ENCODE results near the gene B4GALT4. TPM values are rescaled to one million over a fixed set of nuclear protein-coding genes. Genes with fewer than 3 reads are reported as not detected.
A peak's percentile ranks its signal among the peaks of the same experiment; 100 is the strongest.

The B4GALT4 gene, protein sequence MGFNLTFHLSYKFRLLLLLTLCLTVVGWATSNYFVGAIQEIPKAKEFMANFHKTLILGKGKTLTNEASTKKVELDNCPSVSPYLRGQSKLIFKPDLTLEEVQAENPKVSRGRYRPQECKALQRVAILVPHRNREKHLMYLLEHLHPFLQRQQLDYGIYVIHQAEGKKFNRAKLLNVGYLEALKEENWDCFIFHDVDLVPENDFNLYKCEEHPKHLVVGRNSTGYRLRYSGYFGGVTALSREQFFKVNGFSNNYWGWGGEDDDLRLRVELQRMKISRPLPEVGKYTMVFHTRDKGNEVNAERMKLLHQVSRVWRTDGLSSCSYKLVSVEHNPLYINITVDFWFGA
- total RNA-seq = 10 to 100 TPM; 35.0 to 73.9 (median 58.9) TPM
- long read RNA-seq, donor 1, transcript B4GALT4-201 (9 exons, 2,385 nt) = minor isoform, 6 of 42 reads
- long read RNA-seq, donor 1, transcript B4GALT4-202 (8 exons, 2,459 nt) = major isoform, 23 of 42 reads
- long read RNA-seq, donor 1, partial matches to known transcripts = 2 of 42 reads
- long read RNA-seq, donor 1, other reads (novel, unspliced or antisense) = 10 of 42 reads
- long read RNA-seq, donor 2, transcript B4GALT4-202 (8 exons, 2,459 nt) = major isoform, 37 of 71 reads
- long read RNA-seq, donor 2, transcript B4GALT4-201 (9 exons, 2,385 nt) = minor isoform, 15 of 71 reads
- long read RNA-seq, donor 2, partial matches to known transcripts = 4 of 71 reads
- long read RNA-seq, donor 2, other reads (novel, unspliced or antisense) = 13 of 71 reads

DNA sequence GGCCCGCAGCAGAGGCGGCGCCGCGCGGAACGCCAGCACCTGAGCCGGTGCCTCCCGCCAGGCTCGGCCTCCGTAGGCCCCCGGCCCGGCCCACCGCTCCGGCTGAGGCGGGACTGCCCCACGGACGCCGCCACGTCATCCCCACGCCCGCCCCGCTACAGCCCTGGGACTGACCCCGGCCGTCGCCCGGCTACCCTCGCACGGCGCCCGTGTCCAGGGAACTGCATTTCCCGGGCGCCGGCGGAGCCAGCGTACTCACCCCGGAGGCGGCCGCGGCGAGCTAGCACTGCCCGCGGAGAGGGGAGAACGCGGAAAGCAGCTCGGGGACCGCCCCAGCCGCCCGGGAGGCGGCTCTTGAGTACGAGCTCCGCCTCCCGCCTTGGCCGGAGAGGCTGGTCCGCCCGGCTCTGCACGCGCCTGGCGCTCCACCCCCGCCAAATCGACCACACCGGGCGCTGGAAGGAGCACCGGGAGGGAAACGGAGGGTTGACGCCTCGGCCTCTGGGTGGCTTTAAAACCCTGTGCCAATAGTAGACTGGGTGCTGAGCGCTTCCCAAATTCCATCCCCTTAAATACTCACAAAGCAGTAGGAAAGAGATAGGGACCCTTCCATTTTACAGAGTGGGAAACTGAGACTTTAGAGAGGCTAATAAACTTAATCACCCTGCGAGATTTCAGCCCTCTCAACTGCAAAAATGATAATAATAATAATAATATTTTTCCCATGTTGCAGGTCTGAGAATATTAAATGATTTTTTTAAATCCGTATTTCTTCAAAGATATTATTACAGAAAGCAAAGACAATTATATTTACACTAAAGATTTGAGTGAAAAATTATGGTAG is at the start of gene B4GALT4:
Gene B4GALT4 (minus strand): TSS at position 288 of the 844 bp plus-strand sequence. CDS start 10,779 bp downstream, outside the sequence.
- ATAC-seq (peak; percentile 96), DNase-seq (peak; percentile 92 to 94 (median 93))
- Histone ChIP-seq H3K4me1 (ENCODE audit: low read depth) (peaks cover 26% of the 10 kb centered on the region), H3K9me3 (no peaks in the 10 kb centered on the region), H3K36me3 (ENCODE audit: low read depth) (no peaks in the 10 kb centered on the region), H3K4me3 (peak within 1 kb of the TSS; percentile 73)
- TF ChIP-seq, protein P1, sequence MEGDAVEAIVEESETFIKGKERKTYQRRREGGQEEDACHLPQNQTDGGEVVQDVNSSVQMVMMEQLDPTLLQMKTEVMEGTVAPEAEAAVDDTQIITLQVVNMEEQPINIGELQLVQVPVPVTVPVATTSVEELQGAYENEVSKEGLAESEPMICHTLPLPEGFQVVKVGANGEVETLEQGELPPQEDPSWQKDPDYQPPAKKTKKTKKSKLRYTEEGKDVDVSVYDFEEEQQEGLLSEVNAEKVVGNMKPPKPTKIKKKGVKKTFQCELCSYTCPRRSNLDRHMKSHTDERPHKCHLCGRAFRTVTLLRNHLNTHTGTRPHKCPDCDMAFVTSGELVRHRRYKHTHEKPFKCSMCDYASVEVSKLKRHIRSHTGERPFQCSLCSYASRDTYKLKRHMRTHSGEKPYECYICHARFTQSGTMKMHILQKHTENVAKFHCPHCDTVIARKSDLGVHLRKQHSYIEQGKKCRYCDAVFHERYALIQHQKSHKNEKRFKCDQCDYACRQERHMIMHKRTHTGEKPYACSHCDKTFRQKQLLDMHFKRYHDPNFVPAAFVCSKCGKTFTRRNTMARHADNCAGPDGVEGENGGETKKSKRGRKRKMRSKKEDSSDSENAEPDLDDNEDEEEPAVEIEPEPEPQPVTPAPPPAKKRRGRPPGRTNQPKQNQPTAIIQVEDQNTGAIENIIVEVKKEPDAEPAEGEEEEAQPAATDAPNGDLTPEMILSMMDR (IDR thresholded peaks at IDR 0.05) = no peak
- intact Hi-C loops (cut with DNase I, micrococcal nuclease) = loop anchor here in 1 of 2 donors (1.0 kb wide), 1 partner anchor 96 kb away; no protein-coding TSS in a partner anchor

DNA sequence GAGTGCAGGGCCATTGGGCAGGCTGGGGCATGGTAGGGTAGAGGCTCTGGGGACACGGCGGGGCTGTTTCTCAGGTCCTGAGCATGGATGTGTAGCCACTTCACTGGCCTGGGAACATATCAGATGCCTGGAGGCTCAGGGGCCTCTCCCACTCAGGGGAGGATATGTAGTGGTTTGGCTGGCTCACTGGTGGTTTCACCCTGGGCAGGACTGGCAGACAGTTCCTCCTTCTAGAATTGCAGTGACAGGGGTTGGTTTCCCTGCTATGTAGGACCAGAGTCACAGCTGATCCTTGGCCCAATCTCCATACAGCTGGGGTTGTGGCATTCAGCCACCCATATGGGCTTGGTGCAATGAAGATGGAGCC is 48.7 kb upstream of the B4GALT4 start:
- DNase-seq = no peak
- TF ChIP-seq, protein P1 (IDR thresholded peaks at IDR 0.05) = no peak
- no peaks in the 10 kb centered on the region for H3K4me1 ChIP-seq (ENCODE audit: low read depth)
- ATAC-seq = no peak
- peaks cover 8% of the 10 kb centered on the region for H3K9me3 ChIP-seq
- H3K36me3 ChIP-seq (ENCODE audit: low read depth) = no peaks in the 10 kb centered on the region
- H3K4me3 ChIP-seq = no peak overlapping the region
- intact Hi-C loops (cut with DNase I, micrococcal nuclease) = no loop called here

DNA sequence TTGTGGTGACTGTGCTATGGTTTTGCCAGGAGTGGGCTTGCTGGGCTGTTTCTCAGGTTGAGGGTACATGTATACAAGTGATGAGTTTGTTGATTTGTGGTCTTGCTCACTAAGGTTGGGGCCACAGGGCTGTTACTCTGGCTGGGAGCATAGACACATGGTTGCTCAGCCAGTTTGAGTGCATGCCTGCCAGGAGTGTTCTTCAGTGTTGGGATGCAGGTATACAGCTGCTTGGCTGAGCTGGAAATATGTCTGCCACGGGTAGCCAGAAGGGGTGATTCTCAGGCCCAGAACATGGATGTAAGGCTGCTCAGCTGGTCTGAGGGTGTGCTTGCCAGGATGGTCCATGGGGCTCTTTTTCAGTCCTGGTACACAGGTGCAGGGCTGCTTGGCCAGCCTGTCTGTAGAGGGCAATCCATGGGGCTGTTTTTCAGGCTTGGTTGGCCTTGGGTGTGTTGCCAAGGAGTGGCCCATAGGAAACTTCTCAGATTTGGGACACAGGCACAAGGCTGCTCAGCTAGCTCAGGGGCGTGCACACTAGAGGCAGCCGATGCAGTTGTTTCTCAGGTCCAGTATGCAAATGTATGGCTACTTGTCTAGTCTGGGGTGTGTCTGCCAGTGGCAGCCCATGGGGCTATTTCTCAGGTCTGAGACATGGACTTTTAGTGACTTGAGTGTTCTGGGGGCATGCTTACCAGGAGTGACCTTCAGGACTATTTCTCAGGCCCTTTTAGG is 48.2 kb upstream of the B4GALT4 start:
- no peak for DNase-seq
- TF ChIP-seq, protein P1 (IDR thresholded peaks at IDR 0.05) = no peak
- intact Hi-C loops (cut with DNase I, micrococcal nuclease) = no loop called here

DNA sequence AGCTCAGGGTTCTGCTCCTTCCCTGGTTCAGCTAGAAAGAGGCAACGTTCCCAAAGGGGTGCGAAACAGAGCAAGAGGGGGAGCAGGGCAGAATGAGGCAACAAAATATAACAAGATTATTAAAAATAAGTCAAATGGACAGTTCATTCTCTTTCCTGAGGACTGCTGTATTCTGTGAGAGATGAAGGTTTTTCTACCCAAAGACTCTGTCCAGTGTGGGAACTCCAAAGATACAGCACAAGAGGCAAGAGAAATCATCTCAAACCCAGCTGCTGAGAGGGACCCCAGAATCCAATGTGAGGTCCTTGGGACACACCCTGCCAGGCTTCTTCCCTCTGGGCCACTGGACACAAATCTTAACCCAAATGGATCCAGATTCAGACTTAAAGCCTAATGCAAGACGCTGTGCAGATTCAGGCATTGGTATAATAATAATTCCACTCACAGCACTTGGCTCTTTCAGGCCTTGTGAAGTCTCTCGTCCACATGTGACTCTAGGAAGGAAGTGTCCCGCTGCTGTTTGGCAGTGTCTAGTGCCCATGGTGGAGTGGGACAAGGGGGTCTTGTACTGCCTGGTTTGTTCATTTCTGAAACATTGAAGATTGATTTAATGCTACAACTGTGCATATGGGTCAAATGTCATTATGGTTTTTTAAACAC is 39.0 kb upstream of the B4GALT4 start:
- TF ChIP-seq, protein P1 (IDR thresholded peaks at IDR 0.05) = no peak
- Histone ChIP-seq H3K9me3 (peaks cover 9% of the 10 kb centered on the region), H3K4me1 (ENCODE audit: low read depth) (no peaks in the 10 kb centered on the region), H3K4me3 (no peak overlapping the region), H3K36me3 (ENCODE audit: low read depth) (no peaks in the 10 kb centered on the region)
- ATAC-seq = no peak
- no peak for DNase-seq
- intact Hi-C loops (cut with DNase I, micrococcal nuclease) = no loop called here

More for the DNA sequence above, 48.2 kb upstream of the B4GALT4 start:
- H3K9me3 ChIP-seq = peaks cover 8% of the 10 kb centered on the region
- no peak for ATAC-seq
- H3K36me3 ChIP-seq (ENCODE audit: low read depth) = no peaks in the 10 kb centered on the region
- H3K4me1 ChIP-seq (ENCODE audit: low read depth) = no peaks in the 10 kb centered on the region
- H3K4me3 ChIP-seq = no peak overlapping the region

Measured in mucosa of descending colon (tissue), 3 donors.